Breast epithelium (tissue), 3 donors: Measurements from ENCODE around the gene MCM3AP.

ENCODE experiments used
- POLR2A ChIP-seq: fragments of 450-650 bp; IDR thresholded peaks from one replicate; pipeline ENCODE4 v1.6.1; 2016; ENCODE audit warnings: antibody characterized with exemption, mild to moderate bottlenecking, moderate library complexity
- POLR2AphosphoS5 ChIP-seq, 3 donors: sonication (generic); formaldehyde crosslinking; IDR thresholded peaks; one replicate each; pipeline ENCODE4 v1.6.1; 2017; ENCODE audit warnings: antibody characterized with exemption in 3 of 3
- TF ChIP-seq, protein P1 (sequence below), 3 donors: fragments of 450-650 bp; IDR thresholded peaks; one replicate each; pipeline ENCODE4 v1.5.1; 2016 to 2017; ENCODE audit warnings: antibody characterized with exemption in 3 of 3, mild to moderate bottlenecking in 3 of 3, moderate library complexity in 3 of 3

DNA sequence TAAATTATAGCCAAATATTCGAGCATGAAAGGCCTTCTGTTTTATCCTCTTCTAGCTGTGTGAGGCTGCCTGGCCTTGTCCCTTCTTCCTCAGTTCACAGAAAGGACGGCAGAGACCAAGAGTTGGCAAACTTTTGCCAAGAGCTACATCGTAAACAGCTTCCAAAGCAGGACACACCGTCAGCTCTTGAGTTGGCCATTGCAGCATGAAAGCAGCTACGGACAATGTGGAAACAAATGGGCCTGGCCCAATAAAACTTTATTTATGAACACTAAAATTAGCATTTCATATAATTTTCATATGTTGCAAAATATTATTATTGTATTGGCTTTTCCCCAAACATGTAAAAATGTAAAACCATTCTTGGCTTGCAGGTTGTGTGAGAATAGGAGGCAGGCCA, 27.5 kb upstream of the MCM3AP start:
- TF ChIP-seq, protein P1, sequence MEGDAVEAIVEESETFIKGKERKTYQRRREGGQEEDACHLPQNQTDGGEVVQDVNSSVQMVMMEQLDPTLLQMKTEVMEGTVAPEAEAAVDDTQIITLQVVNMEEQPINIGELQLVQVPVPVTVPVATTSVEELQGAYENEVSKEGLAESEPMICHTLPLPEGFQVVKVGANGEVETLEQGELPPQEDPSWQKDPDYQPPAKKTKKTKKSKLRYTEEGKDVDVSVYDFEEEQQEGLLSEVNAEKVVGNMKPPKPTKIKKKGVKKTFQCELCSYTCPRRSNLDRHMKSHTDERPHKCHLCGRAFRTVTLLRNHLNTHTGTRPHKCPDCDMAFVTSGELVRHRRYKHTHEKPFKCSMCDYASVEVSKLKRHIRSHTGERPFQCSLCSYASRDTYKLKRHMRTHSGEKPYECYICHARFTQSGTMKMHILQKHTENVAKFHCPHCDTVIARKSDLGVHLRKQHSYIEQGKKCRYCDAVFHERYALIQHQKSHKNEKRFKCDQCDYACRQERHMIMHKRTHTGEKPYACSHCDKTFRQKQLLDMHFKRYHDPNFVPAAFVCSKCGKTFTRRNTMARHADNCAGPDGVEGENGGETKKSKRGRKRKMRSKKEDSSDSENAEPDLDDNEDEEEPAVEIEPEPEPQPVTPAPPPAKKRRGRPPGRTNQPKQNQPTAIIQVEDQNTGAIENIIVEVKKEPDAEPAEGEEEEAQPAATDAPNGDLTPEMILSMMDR (IDR thresholded peaks at IDR 0.05), result no peak
- TF ChIP-seq POLR2A (no peak), POLR2AphosphoS5 (IDR thresholded peaks at IDR 0.05) (no peak)
